ENCODE data around the gene TACR3.
"Not testable (repeated sequence)": the region's sequence is repeated elsewhere in the genome, so short reads cannot be mapped to it uniquely, and the experiment has no call there.

The TACR3 gene

GRCh38 chr4:103719830-103720207, at the start of gene TACR3:
TACR3 (minus strand) TSS chr4:103719985; CDS start chr4:103719675, 310 bp downstream.
- DNase-seq: no peak

- no peak for DNase-seq
Observed at GRCh38 chr4:103757631-103758030, 37.8 kb upstream of the TACR3 start.

- no peak for DNase-seq
Observed at GRCh38 chr4:103756741-103757140, 37.0 kb upstream of the TACR3 start.

DNA sequence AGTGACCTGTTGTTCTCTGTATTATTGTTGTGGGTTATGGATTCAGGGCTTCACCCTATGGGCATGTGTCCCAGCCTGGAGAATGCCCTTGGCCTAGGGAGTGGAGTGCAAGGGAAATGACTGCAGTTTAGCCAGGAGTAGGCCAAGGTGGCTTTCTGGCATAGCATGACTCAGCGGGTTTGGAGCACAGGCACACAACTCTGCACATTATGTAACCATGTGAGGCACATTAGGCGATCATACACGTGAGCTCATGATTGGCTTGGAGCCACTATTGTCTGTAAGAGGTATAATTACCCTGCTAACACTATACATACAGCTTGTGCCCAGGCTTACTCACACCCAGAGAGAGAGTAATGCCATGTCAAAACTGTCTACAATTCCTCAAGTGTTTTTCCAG, 35.1 kb upstream of the TACR3 start:
- no peak for DNase-seq

DNA sequence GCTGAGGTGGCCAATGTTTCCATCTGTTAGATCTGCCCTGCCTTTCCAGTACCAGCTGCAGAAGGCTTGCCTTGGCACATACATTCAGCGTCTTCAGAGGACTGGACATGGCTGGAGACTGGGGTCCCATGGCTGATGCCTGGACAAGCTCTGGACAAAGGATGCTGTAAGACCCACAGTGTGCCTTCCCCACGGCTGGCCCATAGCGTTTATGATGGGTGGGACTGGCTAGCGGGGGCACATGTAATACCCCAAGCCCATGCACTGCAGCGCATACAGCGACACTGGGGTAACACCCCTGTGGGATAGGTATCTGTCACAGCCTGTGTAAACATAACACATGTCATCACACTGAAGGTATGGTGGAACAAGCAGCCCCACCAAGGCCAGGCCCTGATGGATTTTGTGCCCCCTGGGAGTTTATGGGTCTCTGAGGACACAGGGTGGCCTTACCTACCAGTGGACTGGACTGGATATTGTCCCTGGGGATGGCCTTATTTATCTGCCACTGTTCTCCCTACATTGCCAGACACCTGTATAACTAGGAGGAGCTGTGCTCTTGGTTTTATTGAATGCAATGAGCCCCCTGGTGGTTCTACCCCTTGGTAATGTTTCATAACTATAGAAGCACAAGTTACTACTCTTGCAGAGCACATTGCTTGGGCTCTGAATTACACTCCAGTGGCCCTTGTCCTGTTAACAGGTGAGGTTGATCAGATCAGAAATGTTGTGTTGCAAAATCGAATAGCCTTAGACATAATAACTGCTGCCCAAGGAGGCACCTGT, 34.3 kb upstream of the TACR3 start:
- no peak for DNase-seq

- not testable (repeated sequence) for DNase-seq
Observed at GRCh38 chr4:103723150-103723549, 3.4 kb upstream of the TACR3 start.

GRCh38 chr4:103721251-103721650, 1.5 kb upstream of the TACR3 start:
- DNase-seq: no peak

GRCh38 chr4:103720661-103721060, 876 bp upstream of the TACR3 start:
- no peak for DNase-seq

- DNase-seq: no peak
Observed at GRCh38 chr4:103719105-103719829, 518 bp downstream of the TACR3 start.

DNA sequence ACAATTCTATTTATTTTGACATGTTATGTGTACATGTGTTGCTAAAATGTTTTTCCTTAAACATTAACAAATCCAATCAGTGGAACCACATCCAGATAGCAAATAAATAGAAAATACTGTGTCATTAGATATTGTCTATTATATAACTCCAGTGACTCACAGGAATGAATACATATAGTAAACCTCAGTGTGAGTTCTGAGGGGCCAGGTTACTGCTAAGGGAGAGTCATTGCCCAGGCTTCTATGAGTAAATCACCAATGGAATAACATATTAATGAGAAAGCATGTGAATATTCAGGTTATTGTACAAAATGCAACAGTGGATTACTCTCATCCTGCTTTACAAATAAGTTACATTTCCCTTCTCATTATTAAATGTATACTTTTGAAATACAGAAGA, 27.2 kb downstream of the TACR3 start:
- DNase-seq: no peak

DNA sequence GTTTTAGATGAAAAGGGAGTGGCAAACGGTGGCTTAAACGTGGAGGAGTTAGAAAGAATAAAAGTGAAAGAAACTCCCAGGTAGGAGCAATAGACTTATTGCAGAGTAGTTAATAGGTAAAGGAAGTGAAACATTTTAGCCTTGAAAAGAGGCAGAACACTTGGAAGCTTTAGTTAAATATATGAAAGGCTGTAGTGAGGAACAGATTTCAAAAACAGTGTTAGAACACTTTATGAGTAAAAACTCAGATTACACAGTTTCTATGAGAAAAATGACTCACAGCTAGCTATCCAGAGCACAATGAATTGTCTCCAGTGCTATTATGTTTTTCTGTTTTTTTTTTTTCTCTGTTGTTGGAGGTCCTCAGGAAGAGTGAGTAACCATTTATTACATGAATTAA, 45.8 kb downstream of the TACR3 start:
- no peak for DNase-seq

DNA sequence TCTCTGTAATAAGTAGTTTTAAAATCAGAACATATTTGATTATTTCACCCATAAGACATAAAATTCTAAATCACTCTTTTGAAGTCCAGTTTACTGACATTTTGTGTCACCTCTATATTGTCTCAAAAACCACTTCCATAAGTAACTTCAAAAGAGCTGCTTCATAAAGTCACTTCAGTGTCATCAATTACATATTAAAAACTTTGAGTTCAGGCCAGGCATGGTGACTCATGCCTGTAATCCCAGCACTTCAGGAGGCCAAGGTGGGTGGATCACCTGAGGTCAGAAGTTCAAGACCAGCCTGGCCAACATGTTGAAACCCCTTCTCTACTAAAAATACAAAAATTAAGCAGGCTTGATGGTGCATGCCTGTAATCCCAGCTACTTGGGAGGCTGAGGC, 53.0 kb downstream of the TACR3 start:
- DNase-seq: not testable (repeated sequence)

DNA sequence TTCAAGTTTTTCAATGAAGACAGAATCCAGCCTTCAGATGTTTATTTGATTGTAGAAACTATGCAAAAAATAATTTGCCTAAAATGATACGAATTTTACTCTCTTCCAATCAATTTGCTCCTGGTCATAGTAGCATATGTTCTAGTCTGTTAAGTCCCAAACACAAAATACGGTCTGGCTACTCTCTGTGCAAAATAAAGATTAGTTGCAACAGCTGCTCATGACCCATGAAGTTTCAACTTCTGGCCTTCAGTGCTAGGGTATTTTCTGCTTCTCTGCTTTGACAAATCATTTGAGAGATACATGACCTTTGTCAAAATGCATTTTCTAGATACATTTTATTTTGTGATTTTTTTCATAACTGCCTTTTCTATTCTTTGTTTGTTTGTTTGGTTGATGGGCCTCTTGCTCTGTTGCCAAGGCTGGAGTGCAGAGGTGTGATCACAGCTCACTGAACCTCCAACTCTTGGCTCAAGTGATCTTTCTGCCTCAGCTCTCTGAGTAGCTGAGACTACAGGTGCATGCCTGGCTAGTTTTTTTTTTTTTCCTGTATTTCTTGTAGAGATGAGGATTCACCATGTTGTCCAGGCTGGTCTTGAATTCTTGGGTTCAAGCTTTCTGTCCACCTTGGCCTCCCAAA, 55.2 kb downstream of the TACR3 start:
- DNase-seq: no peak

GRCh38 chr4:103648541-103648940, 71.2 kb downstream of the TACR3 start:
- DNase-seq: no peak

DNA sequence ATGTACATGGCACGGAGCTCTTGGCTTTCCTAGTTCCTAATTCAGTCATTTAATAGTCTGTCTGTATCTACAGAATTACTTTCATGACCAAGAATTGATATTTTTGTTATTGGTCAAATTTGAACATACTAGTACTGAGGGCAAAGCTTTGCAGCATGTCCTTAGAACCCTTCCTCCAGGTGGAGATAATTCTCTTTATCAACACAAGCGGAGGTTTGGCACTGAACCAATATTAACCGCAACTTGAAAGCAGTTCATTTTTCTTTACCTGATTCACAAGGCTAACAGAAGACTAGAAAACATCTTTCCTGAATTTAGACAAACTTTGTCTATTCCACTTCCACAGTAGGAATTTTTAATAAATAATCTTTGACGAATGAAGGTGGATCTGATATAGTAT, 73.8 kb downstream of the TACR3 start:
- DNase-seq: no peak

DNA sequence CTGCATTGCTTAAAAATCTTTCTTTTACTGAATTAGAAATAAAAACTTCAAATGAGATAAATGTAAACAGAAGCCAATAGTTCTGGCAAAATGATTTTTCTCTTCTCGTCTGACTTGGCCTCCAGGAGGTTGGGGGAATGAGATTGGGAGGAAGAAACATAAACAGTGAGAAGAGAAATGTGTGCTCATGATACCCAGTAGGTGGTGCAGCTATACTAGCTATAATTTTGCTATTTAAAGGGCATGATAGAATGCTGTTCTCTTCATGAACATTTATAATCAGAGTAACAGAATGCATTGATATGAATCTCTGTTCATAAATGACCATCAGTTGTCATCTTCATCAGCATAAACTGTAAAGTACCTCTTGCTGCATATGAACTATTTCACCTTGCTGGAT, 85.5 kb downstream of the TACR3 start:
- no peak for DNase-seq

DNA sequence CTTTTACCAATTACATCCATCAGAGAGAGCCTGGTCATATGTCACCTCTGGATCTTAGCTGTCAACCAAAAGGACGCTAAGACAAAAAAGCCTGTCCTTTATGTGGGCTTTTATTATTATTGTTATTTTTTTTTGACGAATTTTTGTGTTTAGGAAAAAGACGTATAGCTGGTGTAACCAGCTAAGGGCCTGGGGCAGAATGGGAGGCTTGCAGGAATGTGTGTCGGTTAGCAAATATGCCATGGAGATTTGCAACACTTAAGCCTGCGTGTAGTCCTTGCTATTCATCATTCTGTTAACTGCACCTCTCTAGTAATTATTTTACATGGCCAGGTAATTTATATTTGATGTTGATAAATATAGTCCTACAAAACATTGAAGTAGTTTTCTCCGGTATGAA, 93.5 kb downstream of the TACR3 start:
- no peak for DNase-seq

DNA sequence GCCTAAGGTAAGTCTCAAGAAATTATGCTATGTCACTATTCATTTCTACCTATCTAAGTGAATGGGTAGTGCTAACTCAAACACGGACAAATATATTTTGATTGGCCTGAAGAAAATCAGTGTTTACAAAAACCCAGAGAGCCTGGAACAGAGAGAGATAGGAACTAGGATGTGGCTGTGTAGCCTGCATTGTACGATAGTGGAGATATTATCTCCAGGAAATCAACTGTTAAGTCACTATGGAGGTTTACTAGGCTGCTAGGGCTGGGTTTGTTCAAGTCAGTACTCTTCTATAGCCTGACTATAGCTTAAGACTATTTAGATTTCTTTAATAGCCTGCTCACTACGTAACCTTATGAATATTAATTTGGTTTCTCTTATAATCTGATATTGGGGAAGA, 127.9 kb downstream of the TACR3 start:
- no peak for DNase-seq

DNA sequence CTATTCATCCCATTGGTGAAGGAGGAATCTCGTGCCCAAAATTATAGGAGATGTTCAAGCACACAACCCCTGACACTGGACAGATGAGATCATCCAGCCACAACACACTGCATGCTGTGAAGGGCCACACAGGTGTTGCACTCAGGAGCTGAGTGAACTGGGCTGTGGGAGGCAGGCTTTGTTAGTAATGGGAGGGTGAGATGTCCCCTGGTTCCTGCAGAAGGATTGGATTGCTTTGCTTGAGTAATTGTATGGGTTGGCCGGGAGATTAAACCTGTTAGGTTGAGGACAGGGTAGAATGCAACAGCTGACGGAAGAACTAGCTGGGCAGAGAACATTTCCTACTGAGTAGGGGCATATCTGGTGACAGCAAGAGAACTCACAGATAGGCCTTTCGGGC, 152.2 kb downstream of the TACR3 start:
- no peak for DNase-seq

GRCh38 chr4:103559178-103559577, 160.6 kb downstream of the TACR3 start:
- not testable (repeated sequence) for DNase-seq
